ENCODE results near the gene ITPKB.
A peak's percentile ranks its signal among the peaks of the same experiment; 100 is the strongest.
"Not testable (repeated sequence)": the region's sequence is repeated elsewhere in the genome, so short reads cannot be mapped to it uniquely, and the experiment has no call there.

ITPKB gene

DNA sequence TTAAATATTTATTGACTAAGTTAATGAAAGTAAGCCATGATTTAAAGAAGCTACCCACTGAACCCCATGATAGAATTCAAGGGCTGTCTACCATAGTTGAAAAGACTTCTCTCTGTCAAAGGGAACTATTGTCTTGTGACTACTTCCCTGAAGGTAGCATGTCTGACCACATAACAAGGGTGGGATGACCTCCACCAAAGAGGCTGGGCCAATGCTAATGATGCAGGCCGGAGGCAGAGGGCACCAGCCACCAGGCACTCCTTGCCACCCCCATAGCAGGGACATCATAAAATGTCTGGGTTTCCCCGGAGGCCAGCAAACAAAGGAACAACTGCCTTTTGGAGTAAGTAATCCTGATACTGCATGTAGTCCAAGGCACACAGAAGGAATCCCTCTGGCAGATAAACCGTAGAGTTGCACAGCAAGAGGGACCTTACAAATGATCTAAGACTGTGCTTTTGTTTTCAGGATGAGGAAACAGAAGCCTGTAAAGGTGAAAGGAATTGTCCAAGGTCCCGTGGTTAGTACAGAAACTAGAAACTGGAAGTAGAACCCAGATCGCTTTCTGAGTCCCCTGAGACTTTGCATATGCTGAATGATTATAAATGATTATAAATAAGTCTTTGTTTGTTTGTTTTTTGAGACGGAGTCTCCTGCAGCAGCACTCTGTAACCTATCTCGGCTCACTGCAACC is 33.5 kb upstream of the ITPKB start:
- TF ChIP-seq, protein P1, sequence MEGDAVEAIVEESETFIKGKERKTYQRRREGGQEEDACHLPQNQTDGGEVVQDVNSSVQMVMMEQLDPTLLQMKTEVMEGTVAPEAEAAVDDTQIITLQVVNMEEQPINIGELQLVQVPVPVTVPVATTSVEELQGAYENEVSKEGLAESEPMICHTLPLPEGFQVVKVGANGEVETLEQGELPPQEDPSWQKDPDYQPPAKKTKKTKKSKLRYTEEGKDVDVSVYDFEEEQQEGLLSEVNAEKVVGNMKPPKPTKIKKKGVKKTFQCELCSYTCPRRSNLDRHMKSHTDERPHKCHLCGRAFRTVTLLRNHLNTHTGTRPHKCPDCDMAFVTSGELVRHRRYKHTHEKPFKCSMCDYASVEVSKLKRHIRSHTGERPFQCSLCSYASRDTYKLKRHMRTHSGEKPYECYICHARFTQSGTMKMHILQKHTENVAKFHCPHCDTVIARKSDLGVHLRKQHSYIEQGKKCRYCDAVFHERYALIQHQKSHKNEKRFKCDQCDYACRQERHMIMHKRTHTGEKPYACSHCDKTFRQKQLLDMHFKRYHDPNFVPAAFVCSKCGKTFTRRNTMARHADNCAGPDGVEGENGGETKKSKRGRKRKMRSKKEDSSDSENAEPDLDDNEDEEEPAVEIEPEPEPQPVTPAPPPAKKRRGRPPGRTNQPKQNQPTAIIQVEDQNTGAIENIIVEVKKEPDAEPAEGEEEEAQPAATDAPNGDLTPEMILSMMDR (IDR thresholded peaks at IDR 0.05; ENCODE audit: low read depth, low read length): no peak
- no peak for DNase-seq (ENCODE audit: low read depth in 2 of 2)

DNA sequence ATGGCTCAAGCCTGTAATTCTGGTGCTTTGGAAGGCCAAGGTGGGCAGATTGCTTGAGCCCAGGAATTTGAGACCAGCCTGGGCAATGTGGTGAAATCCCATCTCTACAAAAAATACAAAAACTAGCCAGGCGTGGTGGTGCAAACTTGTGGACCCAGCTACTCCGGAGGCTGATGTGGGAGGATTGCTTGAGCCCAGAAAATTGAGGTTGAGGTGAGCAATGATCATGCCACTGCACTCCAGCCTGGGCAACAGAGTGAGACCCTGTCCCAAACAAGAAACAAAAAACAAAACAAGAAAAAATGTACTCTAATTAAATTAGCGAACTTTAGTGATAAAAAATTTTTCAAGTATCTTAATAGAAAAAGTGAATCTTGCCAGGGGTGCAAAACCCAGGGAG is 28.1 kb upstream of the ITPKB start:
- not testable (repeated sequence) for H3K4me3 ChIP-seq (replicated peaks in 1 of 2; ENCODE audit: low read depth in 2 of 2, low read length in 2 of 2); DNase-seq (ENCODE audit: low read depth in 2 of 2)

More for the DNA sequence above, 33.5 kb upstream of the ITPKB start:
- H3K4me3 ChIP-seq (replicated peaks in 1 of 2; ENCODE audit: low read depth in 2 of 2, low read length in 2 of 2): no peak overlapping the region

DNA sequence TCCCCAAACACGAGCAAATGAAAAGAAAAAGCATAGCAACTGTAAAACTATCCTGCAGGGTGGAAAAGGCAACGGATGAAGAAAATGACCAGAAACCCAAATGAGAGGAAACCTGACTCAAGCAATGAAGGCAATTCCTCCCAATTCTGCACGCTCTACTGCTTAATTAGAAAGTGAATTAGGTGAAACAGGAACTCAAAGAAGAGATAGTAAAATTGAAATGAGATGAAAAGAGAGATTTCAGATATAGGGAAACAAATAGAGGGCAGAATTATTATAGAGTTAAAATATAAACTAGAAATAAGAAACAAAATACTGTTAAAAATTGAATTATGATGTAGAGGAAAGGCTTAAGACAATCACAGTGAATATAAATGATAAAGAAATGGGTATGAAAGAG is 27.5 kb upstream of the ITPKB start:
- no peak for DNase-seq (ENCODE audit: low read depth in 2 of 2)
- TF ChIP-seq, protein P1 (IDR thresholded peaks at IDR 0.05; ENCODE audit: low read depth, low read length): no peak
- no peak overlapping the region for H3K4me3 ChIP-seq (replicated peaks in 1 of 2; ENCODE audit: low read depth in 2 of 2, low read length in 2 of 2)

DNA sequence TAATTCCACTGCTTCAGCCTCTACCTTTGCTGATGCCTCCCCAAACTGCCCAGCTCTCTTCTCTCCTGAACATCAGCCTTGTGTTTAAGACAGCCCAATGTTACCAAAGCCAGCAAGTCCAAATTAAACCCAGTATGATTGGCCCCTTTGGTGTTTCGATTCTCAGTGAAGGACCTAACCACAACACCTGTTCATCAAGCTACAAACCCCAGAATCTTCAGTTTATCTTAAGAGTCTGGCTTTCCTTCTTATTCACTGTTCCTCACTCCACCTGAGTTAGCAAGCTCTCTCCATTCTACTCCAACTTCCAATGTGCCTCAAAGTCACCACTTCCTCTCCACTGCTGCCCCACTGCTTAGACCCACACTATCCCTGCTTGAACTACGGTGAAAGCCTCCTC is 25.5 kb upstream of the ITPKB start:
- TF ChIP-seq, protein P1 (IDR thresholded peaks at IDR 0.05; ENCODE audit: low read depth, low read length): no peak
- H3K4me3 ChIP-seq (replicated peaks in 1 of 2; ENCODE audit: low read depth in 2 of 2, low read length in 2 of 2): no peak overlapping the region
- no peak for DNase-seq (ENCODE audit: low read depth in 2 of 2)

DNA sequence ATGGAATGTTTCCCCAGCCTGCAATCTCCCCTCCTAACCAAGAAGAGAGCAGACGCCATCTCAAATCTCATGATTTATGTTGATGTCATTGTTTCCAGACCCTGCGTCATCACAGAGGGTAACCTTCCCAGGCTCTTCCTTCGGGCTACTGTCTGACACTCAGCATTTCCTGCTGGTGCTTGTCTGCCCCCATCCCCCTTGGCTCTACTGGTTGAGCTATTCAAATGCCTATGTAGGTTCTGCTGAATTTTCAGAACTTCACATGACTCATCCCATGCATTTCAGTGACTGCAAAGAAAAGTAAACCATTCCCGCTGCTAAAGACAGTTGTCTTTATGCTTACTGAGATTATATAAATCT is 24.8 kb upstream of the ITPKB start:
- DNase-seq (ENCODE audit: low read depth in 2 of 2): peak; percentile 71 to 86
- H3K4me3 ChIP-seq (replicated peaks in 1 of 2; ENCODE audit: low read depth in 2 of 2, low read length in 2 of 2): no peak overlapping the region
- TF ChIP-seq, protein P1 (IDR thresholded peaks at IDR 0.05; ENCODE audit: low read depth, low read length): no peak

DNA sequence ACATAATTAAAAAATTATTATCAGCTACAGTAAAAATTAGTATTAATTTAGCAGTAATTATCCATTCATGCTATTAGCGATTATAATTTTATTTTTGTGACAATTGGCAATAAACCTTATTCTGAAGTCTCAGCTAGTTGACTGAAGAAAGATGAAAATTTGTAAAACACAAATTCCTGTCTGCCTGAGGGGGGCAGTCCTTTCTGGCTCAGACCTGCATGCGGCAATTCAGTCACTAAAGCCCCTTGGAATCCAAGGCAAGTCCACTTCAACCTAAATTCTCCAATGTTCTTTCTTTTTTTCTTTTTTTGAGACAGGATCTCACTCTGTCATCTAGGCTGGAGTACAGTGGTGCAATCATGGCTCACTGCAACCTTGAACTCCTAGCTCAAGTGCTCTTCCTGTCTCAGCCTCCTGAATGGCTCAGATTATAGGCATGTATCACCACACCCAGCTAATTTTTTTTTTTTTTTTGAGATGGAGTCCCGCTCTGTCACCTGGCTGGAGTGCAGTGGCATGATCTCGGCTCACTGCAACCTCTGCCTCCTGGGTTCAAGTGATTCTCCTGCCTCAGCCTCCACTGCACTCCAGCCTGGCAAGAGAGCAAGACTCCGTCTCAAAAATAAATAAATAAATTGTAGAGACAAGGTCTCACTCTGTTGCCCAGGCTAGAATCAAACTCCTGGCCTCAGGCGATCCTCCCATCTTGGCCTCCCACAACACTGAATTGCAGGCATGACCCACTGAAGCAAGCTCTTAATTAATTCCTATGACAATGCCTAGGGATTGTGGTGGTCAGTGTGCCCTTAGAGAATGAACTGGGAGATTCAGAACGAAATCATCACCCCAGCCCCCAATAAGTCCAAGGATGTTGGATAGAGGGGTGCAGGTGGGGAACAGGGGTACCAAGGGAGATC is 24.2 kb upstream of the ITPKB start:
- TF ChIP-seq, protein P1 (IDR thresholded peaks at IDR 0.05; ENCODE audit: low read depth, low read length): no peak
- DNase-seq (ENCODE audit: low read depth in 2 of 2): no peak
- H3K4me3 ChIP-seq (replicated peaks in 1 of 2; ENCODE audit: low read depth in 2 of 2, low read length in 2 of 2): no peak overlapping the region

DNA sequence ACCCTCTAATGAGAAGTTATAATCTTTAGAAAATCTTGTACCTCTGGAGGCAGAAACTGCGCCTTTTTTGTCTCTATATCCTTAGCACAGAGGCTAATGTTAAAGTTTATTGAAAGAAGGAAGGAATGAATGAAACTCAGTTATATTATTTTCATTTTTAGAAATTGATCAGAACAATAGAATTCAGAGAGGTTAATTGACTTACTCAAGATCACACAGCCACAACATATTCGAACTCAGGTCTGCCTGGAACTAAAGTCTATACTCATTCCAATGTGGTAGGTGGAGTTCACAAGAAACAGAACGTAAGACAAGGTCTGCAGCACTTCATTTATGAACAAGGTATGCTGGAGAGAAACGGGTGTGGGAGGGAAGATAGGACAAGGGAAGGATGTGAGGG is 23.0 kb upstream of the ITPKB start:
- DNase-seq (ENCODE audit: low read depth in 2 of 2): no peak
- H3K4me3 ChIP-seq (replicated peaks in 1 of 2; ENCODE audit: low read depth in 2 of 2, low read length in 2 of 2): no peak overlapping the region
- TF ChIP-seq, protein P1 (IDR thresholded peaks at IDR 0.05; ENCODE audit: low read depth, low read length): no peak
